Stomach (tissue), 9 donors: ENCODE measurements around the gene TRPT1. TPM values are rescaled to one million over a fixed set of nuclear protein-coding genes. Genes with fewer than 3 reads are reported as not detected.

Source experiments
- DNase-seq, 2 donors: peaks; one replicate each; pipeline versions ENCODE4 v3.0.0 to v3.0.0-alpha.2; 2013 to 2019
- H3K27ac ChIP-seq, 5 donors: fragments of 200-600 bp in 4 of 5; sonication (generic) in 4 of 5; one replicate each; pipeline ENCODE4 v1.5.1; 2013 to 2019; ENCODE audit warnings: mild to moderate bottlenecking in 1 of 5, moderate library complexity in 1 of 5
- H3K27me3 ChIP-seq, 3 donors: fragments of 200-600 bp; sonication (generic); one replicate each; pipeline ENCODE4 v1.5.1; 2017 to 2019; ENCODE audit warnings: mixed run types in 1 of 3
- H3K36me3 ChIP-seq, 4 donors: fragments of 200-600 bp; sonication (generic); 1 replicate in 3 of 4; 2 replicates in 1 of 4; pipeline ENCODE4 v1.5.1; 2016 to 2019
- H3K4me1 ChIP-seq, 4 donors: fragments of 200-600 bp; sonication (generic); one replicate each; pipeline ENCODE4 v1.5.1; 2016 to 2019
- H3K4me3 ChIP-seq, 4 donors: fragments of 200-600 bp; sonication (generic) in 3 of 4; one replicate each; pipeline ENCODE4 v1.5.1; 2016 to 2019; ENCODE audit warnings: mild to moderate bottlenecking in 1 of 4
- H3K9me3 ChIP-seq, 4 donors: fragments of 200-600 bp; sonication (generic); one replicate each; pipeline ENCODE4 v1.5.1; 2016 to 2019
- CTCF ChIP-seq, 7 experiments: fragments of 450-650 bp in 4 of 7; fragments of 200-600 bp in 3 of 7; sonication (generic) in 3 of 7; IDR thresholded peaks; one replicate each; pipeline ENCODE4 v1.5.1; 2016 to 2019; ENCODE audit warnings: antibody characterized with exemption in 7 of 7, control low read depth in 2 of 7, mild to moderate bottlenecking in 1 of 7
- EP300 ChIP-seq: sonication (generic); formaldehyde crosslinking; IDR thresholded peaks from one replicate; pipeline ENCODE4 v1.6.1; 2017; ENCODE audit warnings: antibody characterized with exemption
- POLR2A ChIP-seq, 4 donors: fragments of 450-650 bp; IDR thresholded peaks; one replicate each; pipeline ENCODE4 v1.6.1; 2016; ENCODE audit warnings: antibody characterized with exemption in 4 of 4, control low read depth in 2 of 4, mild to moderate bottlenecking in 1 of 4, moderate library complexity in 1 of 4
- POLR2AphosphoS5 ChIP-seq, 3 donors: sonication (generic); formaldehyde crosslinking; IDR thresholded peaks; one replicate each; pipeline ENCODE4 v1.6.1; 2016; ENCODE audit warnings: antibody characterized with exemption in 3 of 3
- WGBS, 5 donors: extraction: QIAGEN DNeasy Blood & Tissue Kit in 3 of 5; methylation state at CpG; one replicate each; pipeline versions ENCODE4 v1.1.5 to v1.1.7; 2013 to 2018; 5-methylcytosine and 5-hydroxymethylcytosine counted together
- intact Hi-C: fragments of 100-400 bp; cut with DNase I; formaldehyde crosslinking; loops from one replicate; pipeline ENCODE4 v1.15.1; 2023; ENCODE audit warnings: low total_unique reads
- polyA plus RNA-seq, 3 donors: library from polyadenylated mRNA; stranded (reverse); fragments of 200-250 nt; gene quantifications; one replicate each; pipeline ENCODE4 v1.2.3, GENCODE V29; 2013
- total RNA-seq, 5 donors: library from RNA; depleted of rRNA; stranded (reverse); fragments of >200 nt; gene quantifications; one replicate each; pipeline versions ENCODE4 v1.1.0 to v1.2.3, GENCODE V29; 2014 to 2016
- donor health status: healthy with polysubstance abuse.
- donor health status: Bipolar disorder and iron deficiency.
- donor health status: healthy.

The TRPT1 gene
- total and polyA plus RNA-seq, 8 donors: 15.2 to 425 (median 77.8) TPM

DNA sequence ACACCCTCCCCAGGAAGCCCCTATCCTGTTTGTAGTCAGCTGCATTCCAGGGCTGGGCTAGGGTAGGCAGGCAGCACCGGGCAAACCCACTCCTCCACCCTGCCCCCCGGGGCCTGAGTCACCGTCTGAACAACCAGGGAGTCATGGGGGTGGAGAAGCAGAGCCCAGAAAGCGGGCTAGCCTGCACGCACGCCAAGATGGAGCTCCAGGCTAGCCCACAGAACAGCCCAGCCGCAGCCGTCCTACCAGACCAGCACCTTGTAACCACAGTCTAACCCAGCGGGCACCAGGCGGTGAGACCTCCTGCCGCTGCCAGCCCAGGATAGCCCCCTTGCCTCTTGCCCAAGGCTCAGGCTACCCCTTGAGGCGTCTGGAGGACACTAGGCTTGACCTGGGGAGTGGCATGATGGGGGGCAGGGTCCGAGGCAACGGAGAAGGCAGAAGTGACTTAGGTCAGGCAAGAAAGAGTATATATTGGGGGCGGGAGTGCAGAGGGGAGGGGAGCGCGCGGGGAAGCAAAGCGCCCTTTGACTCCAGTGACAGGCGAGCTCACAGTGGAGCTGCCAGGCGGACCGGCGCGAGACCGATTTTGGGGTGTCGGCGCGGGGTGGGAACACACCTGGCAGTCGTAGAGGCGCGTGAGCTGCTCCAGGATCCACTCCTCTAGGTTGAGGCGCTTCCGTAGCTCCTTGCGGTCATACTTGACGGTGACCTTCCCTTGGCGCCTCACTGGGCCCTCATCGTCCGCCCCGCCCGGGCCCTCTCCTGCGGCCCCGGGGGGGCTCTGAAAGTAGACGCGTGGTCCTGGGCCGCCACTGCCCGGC is 20.0 kb upstream of the TRPT1 start:
- peaks cover 32 to 67% (median 61%) of the 10 kb centered on the region in 4 donors for H3K4me1 ChIP-seq
- intact Hi-C loops: no loop called here

DNA sequence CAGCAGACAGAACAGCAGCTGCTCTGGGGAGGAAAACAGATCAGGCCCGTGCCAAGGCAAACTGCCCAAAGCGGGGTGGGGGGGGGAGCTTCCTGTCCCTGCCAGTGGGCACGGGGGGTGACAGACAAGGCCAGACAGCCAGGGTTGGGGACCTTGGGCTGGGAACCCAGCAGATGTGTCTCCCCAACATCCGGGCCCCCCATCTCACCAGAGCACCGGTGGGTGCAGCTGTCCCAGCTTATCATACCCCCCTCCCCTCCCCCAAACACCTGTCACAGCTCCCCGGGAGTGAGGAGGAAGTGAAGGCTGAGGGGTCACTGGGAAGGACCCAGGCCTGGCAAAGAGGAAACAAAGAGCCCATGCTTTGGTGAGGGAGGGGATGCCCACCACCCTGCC is 19.4 kb upstream of the TRPT1 start:
- WGBS, 5 donors: 0 to 4% (median 2%) methylated on average over 2 to 6 of the region's 6 CpGs
- H3K27me3 ChIP-seq: no peaks in the 10 kb centered on the region
- peak overlapping the region; percentile 76 to 93 (median 86) for H3K27ac ChIP-seq
- no peaks in the 10 kb centered on the region for H3K9me3 ChIP-seq
- DNase-seq: peak in 1 of 2 donors; percentile 66
- H3K4me1 ChIP-seq: peaks cover 28 to 63% (median 57%) of the 10 kb centered on the region in 4 donors
- TF ChIP-seq POLR2A (IDR thresholded peaks at IDR 0.05) (no peak), EP300 (no peak), POLR2AphosphoS5 (IDR thresholded peaks at IDR 0.05) (no peak), CTCF (IDR thresholded peaks at IDR 0.05) (no peak)
- peaks cover 14 to 18% (median 15%) of the 10 kb centered on the region in 4 donors for H3K36me3 ChIP-seq
- intact Hi-C loops: no loop called here
- peak overlapping the region; percentile 69 to 85 (median 74) for H3K4me3 ChIP-seq

More for the DNA sequence above, 20.0 kb upstream of the TRPT1 start:
- Histone ChIP-seq H3K27ac (peak overlapping the region; percentile 76 to 93 (median 86)), H3K4me3 (peak overlapping the region; percentile 69 to 85 (median 74)), H3K36me3 (peaks cover 14 to 18% (median 15%) of the 10 kb centered on the region in 4 donors), H3K9me3 (no peaks in the 10 kb centered on the region), H3K27me3 (no peaks in the 10 kb centered on the region)
- TF ChIP-seq POLR2A (IDR thresholded peaks at IDR 0.05) (no peak), POLR2AphosphoS5 (IDR thresholded peaks at IDR 0.05) (peak in 2 of 3 donors; percentile 53 to 62)
- DNase-seq: peak; percentile 70 to 92
- WGBS, 5 donors: 0 to 4% (median 1%) methylated on average over 32 to 46 of the region's 46 CpGs

DNA sequence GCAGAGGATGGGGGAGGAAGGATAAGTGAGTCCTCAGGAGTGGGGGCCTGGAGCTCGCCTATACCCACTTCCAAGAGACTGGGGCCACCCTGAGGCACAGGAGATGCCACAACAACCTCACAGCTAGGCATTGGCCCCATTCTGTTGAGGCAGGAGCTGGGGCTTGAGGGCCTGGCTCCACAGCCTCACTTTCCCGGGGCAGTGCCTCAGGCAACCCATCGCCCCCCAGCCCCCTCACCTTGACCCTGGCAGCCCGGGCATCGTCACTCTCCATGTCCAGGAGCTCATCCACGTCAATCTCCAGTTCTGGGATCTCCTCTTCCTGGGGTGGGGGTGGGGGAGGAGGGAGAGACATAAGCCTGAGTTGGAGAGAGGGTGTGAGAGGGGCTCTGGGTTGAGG is 19.0 kb upstream of the TRPT1 start:
- Histone ChIP-seq H3K9me3 (no peaks in the 10 kb centered on the region), H3K27ac (peak overlapping the region; percentile 76 to 93 (median 86)), H3K27me3 (no peaks in the 10 kb centered on the region), H3K4me1 (peaks cover 33 to 66% (median 60%) of the 10 kb centered on the region in 4 donors), H3K4me3 (peak overlapping the region; percentile 69 to 85 (median 74)), H3K36me3 (peaks cover 14 to 18% (median 15%) of the 10 kb centered on the region in 4 donors)
- intact Hi-C loops: no loop called here
- no peak for DNase-seq
- WGBS, 5 donors: 15 to 30% (median 24%) methylated on average over 2 to 6 of the region's 6 CpGs
- no peak for TF ChIP-seq EP300

- H3K27ac ChIP-seq: peak overlapping the region in 1 of 5 donors; percentile 22
- intact Hi-C loops: no loop called here
- no peak for TF ChIP-seq POLR2A (IDR thresholded peaks at IDR 0.05)
- TF ChIP-seq EP300: no peak
- TF ChIP-seq POLR2AphosphoS5 (IDR thresholded peaks at IDR 0.05): no peak
- TF ChIP-seq CTCF (IDR thresholded peaks at IDR 0.05): no peak
- H3K4me1 ChIP-seq: peaks cover 40 to 75% (median 69%) of the 10 kb centered on the region in 4 donors
- H3K36me3 ChIP-seq: peaks cover 14 to 21% (median 16%) of the 10 kb centered on the region in 4 donors
- no peaks in the 10 kb centered on the region for H3K27me3 ChIP-seq
- WGBS, 5 donors: 41 to 65% (median 48%) methylated on average over 5 of the region's 5 CpGs
- DNase-seq: no peak
- H3K9me3 ChIP-seq: no peaks in the 10 kb centered on the region
- H3K4me3 ChIP-seq: no peak overlapping the region
These were observed 18.1 kb upstream of the TRPT1 start for GRCh38 chr11:64244107-64244506.

DNA sequence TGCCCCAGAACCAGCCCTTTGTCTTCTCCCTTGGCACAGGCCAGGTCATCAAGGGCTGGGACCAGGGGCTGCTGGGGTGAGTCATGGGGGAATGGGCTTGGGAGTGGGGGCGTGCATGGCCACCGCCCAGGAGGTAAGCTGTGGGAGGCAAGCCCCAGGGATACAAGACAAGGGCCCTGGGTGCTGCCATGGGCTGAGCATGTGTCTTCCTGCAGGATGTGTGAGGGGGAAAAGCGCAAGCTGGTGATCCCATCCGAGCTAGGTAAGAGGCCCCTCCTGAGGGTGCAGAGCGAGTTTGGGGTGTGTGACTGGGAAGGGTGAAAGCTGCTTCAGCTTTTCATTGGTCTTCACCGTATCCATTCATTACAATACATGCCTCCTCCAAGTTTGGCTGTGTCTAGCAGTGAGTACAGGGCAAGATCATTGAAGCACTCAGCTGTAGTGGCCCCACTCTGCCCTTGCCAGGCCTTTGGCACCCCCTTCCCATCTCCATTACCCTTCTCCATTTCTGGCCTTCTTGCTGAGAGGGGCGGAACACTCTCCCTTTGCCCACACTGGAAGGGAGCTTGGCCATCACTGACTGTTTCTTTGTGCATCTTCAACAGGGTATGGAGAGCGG is 17.4 kb upstream of the TRPT1 start:
- peak overlapping the region in 1 of 4 donors; percentile 83 for H3K4me3 ChIP-seq
- H3K27ac ChIP-seq: peak overlapping the region in 4 of 5 donors; percentile 94 to 100 (median 100)
- no peak for DNase-seq
- peaks cover 20 to 29% (median 23%) of the 10 kb centered on the region in 4 donors for H3K36me3 ChIP-seq
- WGBS, 5 donors: 75 to 82% (median 81%) methylated on average over 5 to 8 of the region's 8 CpGs
- peaks cover 47 to 82% (median 76%) of the 10 kb centered on the region in 4 donors for H3K4me1 ChIP-seq
- H3K27me3 ChIP-seq: no peaks in the 10 kb centered on the region
- intact Hi-C loops: no loop called here
- TF ChIP-seq POLR2AphosphoS5 (IDR thresholded peaks at IDR 0.05): no peak
- no peak for TF ChIP-seq CTCF (IDR thresholded peaks at IDR 0.05)
- TF ChIP-seq EP300: no peak
- no peak for TF ChIP-seq POLR2A (IDR thresholded peaks at IDR 0.05)
- no peaks in the 10 kb centered on the region for H3K9me3 ChIP-seq
